Neural crest cell (in vitro differentiated cells): Measurements from ENCODE around the gene C16orf90. TPM values are rescaled to one million over a fixed set of nuclear protein-coding genes. Genes with fewer than 3 reads are reported as not detected.

Experiments used
- DNase-seq: peaks from one replicate; pipeline ENCODE4 v3.0.0; 2021; ENCODE audit warnings: low read depth, mixed read lengths, low spot score
- H3K27ac Mint-ChIP-seq: one replicate; pipeline ENCODE4 v1.8.0; 2021; ENCODE audit warnings: mild to moderate bottlenecking, mixed read lengths; ENCODE audit not compliant: unreplicated experiment
- H3K27me3 Mint-ChIP-seq: 2 replicates; pipeline ENCODE4 v1.8.0; 2021; ENCODE audit warnings: low read depth, mild to moderate bottlenecking, mixed read lengths
- H3K36me3 Mint-ChIP-seq: 2 replicates; pipeline ENCODE4 v1.8.0; 2021; ENCODE audit warnings: low read depth, mild to moderate bottlenecking, mixed read lengths
- H3K4me1 Mint-ChIP-seq: 2 replicates; pipeline ENCODE4 v1.8.0; 2021; ENCODE audit warnings: mixed read lengths
- H3K4me3 Mint-ChIP-seq: one replicate; pipeline ENCODE4 v1.8.0; 2021; ENCODE audit warnings: mild to moderate bottlenecking, mixed read lengths
- H3K9me3 Mint-ChIP-seq: 2 replicates; pipeline ENCODE4 v1.8.0; 2021; ENCODE audit warnings: mixed read lengths
- CTCF ChIP-seq: fragments of 200-600 bp; sonication (generic); conservative IDR thresholded peaks from 2 replicates; pipeline ENCODE4 v1.5.0; 2021; ENCODE audit warnings: antibody characterized with exemption, mild to moderate bottlenecking
- microRNA-seq: library from miRNA; unstranded; fragments of <30 nt; microRNA quantifications from one replicate; pipeline ENCODE4, GENCODE V29; 2020
- total RNA-seq: library from RNA; stranded (reverse); gene quantifications from 2 replicates; pipeline ENCODE4 v1.2.1, GENCODE V29; 2021

C16orf90 gene
- total RNA-seq, 1 donor from 2014 or later, result not detected

DNA sequence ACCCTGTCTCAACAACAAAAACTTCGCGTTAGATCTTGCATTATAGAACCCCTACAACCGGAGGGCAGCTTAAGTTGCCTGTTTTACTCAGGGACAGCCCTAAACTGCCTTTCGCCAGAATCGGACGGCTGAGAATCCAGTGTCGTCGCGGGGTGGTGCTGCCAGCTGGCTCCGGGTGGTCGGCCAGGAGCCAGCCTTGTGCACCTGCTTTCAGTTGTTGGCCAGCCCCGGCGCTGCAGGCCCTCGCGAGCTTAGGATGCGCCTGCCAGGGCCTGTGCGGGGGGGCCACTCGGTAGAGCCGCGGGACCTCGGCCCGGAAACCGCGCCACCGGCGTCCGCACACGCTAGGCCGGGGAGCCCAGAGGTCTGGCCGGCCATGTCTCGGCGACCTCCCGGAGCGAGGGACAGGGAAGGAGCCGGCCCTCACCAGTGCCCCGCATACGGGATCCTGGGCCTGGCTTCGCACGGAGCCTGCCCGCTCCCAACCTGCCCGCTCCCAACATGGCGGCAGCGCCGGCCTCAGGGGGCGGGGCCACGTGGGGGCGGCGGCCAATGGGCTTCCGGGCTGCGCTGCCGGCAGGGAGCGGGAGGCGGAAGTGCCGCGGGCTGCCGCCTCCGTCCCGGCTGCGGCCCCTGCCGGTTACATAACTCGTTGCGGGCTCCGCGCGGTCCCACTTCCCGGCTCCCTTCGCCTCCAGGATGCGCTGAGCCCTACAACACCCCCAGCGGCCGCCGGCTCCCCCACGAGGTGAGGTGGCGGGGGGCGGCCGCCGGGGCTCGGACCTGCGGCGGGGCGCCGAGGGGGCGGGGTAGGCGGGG is 37.6 kb downstream of the C16orf90 start:
- peak overlapping the region; percentile 87 for H3K27ac Mint-ChIP-seq
- TF ChIP-seq CTCF, result peak; percentile 60
- H3K27me3 Mint-ChIP-seq, result no peaks in the 10 kb centered on the region
- DNase-seq, result peak; percentile 81
- no peaks in the 10 kb centered on the region for H3K9me3 Mint-ChIP-seq
- H3K36me3 Mint-ChIP-seq, result no peaks in the 10 kb centered on the region
- H3K4me3 Mint-ChIP-seq, result peak overlapping the region; percentile 81
- H3K4me1 Mint-ChIP-seq, result peaks cover 45% of the 10 kb centered on the region

GRCh38 chr16:3454631-3455147 is 40.6 kb downstream of the C16orf90 start:
- peaks cover 2% of the 10 kb centered on the region for H3K36me3 Mint-ChIP-seq
- peak overlapping the region; percentile 67 for H3K4me3 Mint-ChIP-seq
- H3K27me3 Mint-ChIP-seq, result no peaks in the 10 kb centered on the region
- no peak for TF ChIP-seq CTCF
- no peak overlapping the region for H3K27ac Mint-ChIP-seq
- H3K9me3 Mint-ChIP-seq, result no peaks in the 10 kb centered on the region
- peaks cover 24% of the 10 kb centered on the region for H3K4me1 Mint-ChIP-seq
- no peak for DNase-seq

DNA sequence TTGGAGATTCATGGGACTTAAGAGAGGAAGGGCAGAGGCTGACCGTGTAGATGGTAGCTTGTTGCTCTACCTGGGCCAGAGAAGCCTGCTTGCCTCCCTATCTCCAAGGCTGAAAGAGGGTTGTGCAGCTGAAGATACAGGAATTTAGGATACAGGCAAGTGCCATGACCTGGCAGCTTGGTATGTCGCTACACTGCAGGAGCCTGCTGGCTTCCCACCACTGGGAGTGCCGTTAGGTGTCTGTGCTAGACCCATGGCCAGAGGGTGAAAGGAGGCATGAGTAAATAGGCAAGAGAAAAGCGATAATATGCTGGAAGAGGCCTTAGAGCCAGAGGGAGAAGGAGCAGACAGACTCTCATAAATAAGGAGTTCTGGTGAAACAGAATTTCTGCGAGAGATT is 41.2 kb downstream of the C16orf90 start:
- H3K4me1 Mint-ChIP-seq, result peaks cover 18% of the 10 kb centered on the region
- H3K36me3 Mint-ChIP-seq, result peaks cover 5% of the 10 kb centered on the region
- no peaks in the 10 kb centered on the region for H3K27me3 Mint-ChIP-seq
- H3K27ac Mint-ChIP-seq, result no peak overlapping the region
- H3K9me3 Mint-ChIP-seq, result no peaks in the 10 kb centered on the region
- H3K4me3 Mint-ChIP-seq, result peak overlapping the region; percentile 67
- no peak for TF ChIP-seq CTCF
- no peak for DNase-seq

GRCh38 chr16:3444032-3444388 is 51.3 kb downstream of the C16orf90 start:
- DNase-seq, result no peak
- no peak for TF ChIP-seq CTCF
- Mint-ChIP-seq H3K4me3 (peak overlapping the region; percentile 100), H3K27ac (peak overlapping the region; percentile 97), H3K9me3 (peaks cover 7% of the 10 kb centered on the region), H3K27me3 (no peaks in the 10 kb centered on the region), H3K4me1 (peaks cover 16% of the 10 kb centered on the region), H3K36me3 (peaks cover 22% of the 10 kb centered on the region)

Small RNAs within 50 kb of the gene (microRNA-seq; reads per million reads assigned to microRNA genes)
- not detected for gene MIR6126

Other genes starting within 250 kb of the C16orf90 start
- gene MEFV, start 238.9 kb downstream of the C16orf90 start, total RNA-seq, result not detected in 2 replicates
- gene ZNF263, start 212.0 kb downstream of the C16orf90 start, total RNA-seq, result 32.7 and 34.0 TPM in 2 replicates
- 5.2 and 6.6 TPM in 2 replicates for gene TIGD7, start 190.1 kb downstream of the C16orf90 start, total RNA-seq
- 43.8 and 48.9 TPM in 2 replicates for gene ZNF75A, start 190.0 kb downstream of the C16orf90 start, total RNA-seq
- gene OR2C1, start 139.6 kb downstream of the C16orf90 start, total RNA-seq, result 0.16 TPM in 1 of 2 replicates, not detected in the other
- 18.3 TPM in 2 replicates for gene ZSCAN32, start 94.5 kb downstream of the C16orf90 start, total RNA-seq
- 12.8 and 15.5 TPM in 2 replicates for gene ZNF174, start 94.3 kb downstream of the C16orf90 start, total RNA-seq
- gene ZNF597, start 52.0 kb downstream of the C16orf90 start, total RNA-seq, result 2.0 and 2.2 TPM in 2 replicates
- gene NAA60, start 51.8 kb downstream of the C16orf90 start, total RNA-seq, result 48.9 and 55.3 TPM in 2 replicates
- 30.7 and 33.8 TPM in 2 replicates for gene CLUAP1, start 5.5 kb upstream of the C16orf90 start, total RNA-seq
- 0.18 TPM in 1 of 2 replicates, not detected in the other for gene NLRC3, start 81.9 kb upstream of the C16orf90 start, total RNA-seq
- 17.2 and 17.7 TPM in 2 replicates for gene SLX4, start 116.1 kb upstream of the C16orf90 start, total RNA-seq
- 23.6 and 26.0 TPM in 2 replicates for gene DNASE1, start 159.2 kb upstream of the C16orf90 start, total RNA-seq
- 152 and 154 TPM in 2 replicates for gene TRAP1, start 222.0 kb upstream of the C16orf90 start, total RNA-seq